ENCODE results near the gene RCE1. TPM values are rescaled to one million over a fixed set of nuclear protein-coding genes. Genes with fewer than 3 reads are reported as not detected.

The RCE1 gene
- polyA plus RNA-seq, 2 donors = 17.6 to 19.5 TPM

DNA sequence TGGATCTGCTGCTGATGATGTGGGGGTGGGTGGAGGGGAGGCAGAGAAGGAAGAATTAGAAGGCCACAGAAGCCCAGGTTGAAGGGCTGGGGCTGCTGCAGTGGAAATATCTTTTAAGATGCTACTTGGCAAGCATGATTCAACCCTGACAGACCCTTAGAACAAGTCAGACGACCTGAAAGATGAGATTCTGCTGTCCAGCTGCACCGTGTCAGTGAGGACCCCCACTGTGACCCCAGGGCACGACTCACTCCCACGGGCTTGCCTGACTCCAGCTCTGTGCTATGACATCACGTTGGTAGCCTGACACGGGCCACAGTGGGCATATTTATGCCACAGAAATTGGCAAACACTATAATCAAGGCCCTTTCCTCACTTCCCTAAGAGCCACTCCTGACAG lies 49.7 kb downstream of the RCE1 start:
- Histone ChIP-seq H3K4me1 (ENCODE audit: control insufficient read depth in 2 of 2, insufficient read depth in 2 of 2, low read length in 1 of 2) (no peaks in the 10 kb centered on the region), H3K27me3 (ENCODE audit: control insufficient read depth in 1 of 2, insufficient read depth in 2 of 2, low read length in 2 of 2) (no peaks in the 10 kb centered on the region), H3K9me3 (ENCODE audit: control insufficient read depth in 2 of 2, insufficient read depth in 1 of 2, low read depth in 1 of 2, low read length in 1 of 2) (no peaks in the 10 kb centered on the region), H3K4me3 (ENCODE audit: low read depth in 1 of 2, low read length in 2 of 2) (no peak overlapping the region), H3K27ac (ENCODE audit: low read depth in 2 of 2, low read length in 1 of 2) (no peak overlapping the region), H3K36me3 (ENCODE audit: control insufficient read depth in 2 of 2, insufficient read depth in 2 of 2, low read length in 1 of 2) (no peaks in the 10 kb centered on the region)
- WGBS, 2 donors = 51 to 57% methylated on average over 6 of the region's 6 CpGs

- H3K4me1 ChIP-seq (ENCODE audit: control insufficient read depth in 2 of 2, insufficient read depth in 2 of 2, low read length in 1 of 2) = no peaks in the 10 kb centered on the region
- H3K9me3 ChIP-seq (ENCODE audit: control insufficient read depth in 2 of 2, insufficient read depth in 1 of 2, low read depth in 1 of 2, low read length in 1 of 2) = no peaks in the 10 kb centered on the region
Observed at GRCh38 chr11:66894141-66894540, 50.9 kb downstream of the RCE1 start.

More at GRCh38 chr11:66894141-66894540, 50.9 kb downstream of the RCE1 start:
- Histone ChIP-seq H3K36me3 (ENCODE audit: control insufficient read depth in 2 of 2, insufficient read depth in 2 of 2, low read length in 1 of 2) (no peaks in the 10 kb centered on the region), H3K27me3 (ENCODE audit: control insufficient read depth in 1 of 2, insufficient read depth in 2 of 2, low read length in 2 of 2) (no peaks in the 10 kb centered on the region), H3K27ac (ENCODE audit: low read depth in 2 of 2, low read length in 1 of 2) (peak overlapping the region in 1 of 2 donors; percentile 42), H3K4me3 (ENCODE audit: low read depth in 1 of 2, low read length in 2 of 2) (no peak overlapping the region)
- WGBS, 2 donors = 51 to 57% methylated on average over 2 of the region's 2 CpGs

Other genes starting within 250 kb of the RCE1 start
- gene RBM14, start 226.8 kb upstream of the RCE1 start, polyA plus RNA-seq = 10 to 100 TPM; 20.6 to 34.2 TPM
- gene RBM4, start 204.7 kb upstream of the RCE1 start, polyA plus RNA-seq = 10 to 100 TPM; 54.6 to 80.8 TPM
- 10 to 100 TPM; 12.0 to 12.8 TPM for gene RBM4B, start 165.6 kb upstream of the RCE1 start, polyA plus RNA-seq
- 10 to 100 TPM; 61.3 to 63.4 TPM for gene SPTBN2, start 114.2 kb upstream of the RCE1 start, polyA plus RNA-seq
- gene LRFN4, start 13.6 kb downstream of the RCE1 start, polyA plus RNA-seq = 1 to 10 TPM; 5.4 to 9.3 TPM
- 10 to 100 TPM; 18.0 to 24.9 TPM for gene PC, start 114.9 kb downstream of the RCE1 start, polyA plus RNA-seq
- not detected for gene C11orf86, start 131.9 kb downstream of the RCE1 start, polyA plus RNA-seq
- gene SYT12, start 179.7 kb downstream of the RCE1 start, polyA plus RNA-seq = under 1 TPM; 0.53 TPM
- gene RHOD, start 213.4 kb downstream of the RCE1 start, polyA plus RNA-seq = 100 to 1,000 TPM; 194 to 213 TPM

Measured in esophagus (tissue), 2 donors.